ENCODE measurements around the gene GNL3. TPM values are rescaled to one million over a fixed set of nuclear protein-coding genes. Genes with fewer than 3 reads are reported as not detected.

The GNL3 gene
- total RNA-seq, 2 experiments from 2014 or later, result 104 to 106 TPM

- Histone ChIP-seq H3K36me3 (ENCODE audit: insufficient read depth, low read length) (peaks cover 14% of the 10 kb centered on the region), H3K4me1 (ENCODE audit: insufficient read depth, low read length) (peaks cover 21% of the 10 kb centered on the region), H3K27ac (ENCODE audit: low read depth in 1 of 2, low read length in 2 of 2) (peak overlapping the region in 1 of 2 donors; percentile 63), H3K4me3 (ENCODE audit: low read length) (no peak overlapping the region), H3K27me3 (ENCODE audit: control insufficient read depth in 1 of 2, insufficient read depth in 2 of 2, low read length in 2 of 2) (no peaks in the 10 kb centered on the region), H3K9me3 (ENCODE audit: control insufficient read depth in 1 of 2, insufficient read depth in 1 of 2, low read length in 2 of 2) (no peaks in the 10 kb centered on the region)
- Mint-ChIP-seq H3K4me3 (no peak overlapping the region), H3K4me1 (ENCODE audit: low read depth) (peaks cover 31% of the 10 kb centered on the region), H3K9me3 (no peaks in the 10 kb centered on the region), H3K27me3 (no peaks in the 10 kb centered on the region), H3K27ac (peak overlapping the region; percentile 78), H3K36me3 (ENCODE audit: low read depth) (peaks cover 18% of the 10 kb centered on the region)
- intact Hi-C loops (cut with DNase I, micrococcal nuclease), result no loop called here
- POLR2A ChIA-PET, result interaction anchor here (1.1 to 2.2 kb wide), 4 partner anchors 10 to 36 kb away, joined by 3 to 23 read pairs (median 6); partner anchors contain the start of genes GLT8D1, GNL3, PBRM1 and SPCS1
- ATAC-seq (ENCODE audit: poor library complexity) (no peak), DNase-seq (no peak)
- CTCF ChIA-PET, result no interaction called here
- TF ChIP-seq CTCF (IDR thresholded peaks at IDR 0.05), result no peak
Observed at GRCh38 chr3:52721730-52722008, 35.8 kb downstream of the GNL3 start.

GRCh38 chr3:52722491-52722890, 36.7 kb downstream of the GNL3 start:
- H3K27me3 Mint-ChIP-seq, result no peaks in the 10 kb centered on the region
- no peak overlapping the region for H3K4me3 Mint-ChIP-seq
- Histone ChIP-seq H3K4me1 (ENCODE audit: insufficient read depth, low read length) (peaks cover 21% of the 10 kb centered on the region), H3K27ac (ENCODE audit: low read depth in 1 of 2, low read length in 2 of 2) (no peak overlapping the region), H3K27me3 (ENCODE audit: control insufficient read depth in 1 of 2, insufficient read depth in 2 of 2, low read length in 2 of 2) (no peaks in the 10 kb centered on the region), H3K36me3 (ENCODE audit: insufficient read depth, low read length) (peaks cover 14% of the 10 kb centered on the region), H3K4me3 (ENCODE audit: low read length) (no peak overlapping the region), H3K9me3 (ENCODE audit: control insufficient read depth in 1 of 2, insufficient read depth in 1 of 2, low read length in 2 of 2) (no peaks in the 10 kb centered on the region)
- intact Hi-C loops (cut with DNase I, micrococcal nuclease), result no loop called here
- peaks cover 31% of the 10 kb centered on the region for H3K4me1 Mint-ChIP-seq (ENCODE audit: low read depth)
- H3K36me3 Mint-ChIP-seq (ENCODE audit: low read depth), result peaks cover 18% of the 10 kb centered on the region
- POLR2A ChIA-PET, result no interaction called here
- DNase-seq (no peak), ATAC-seq (ENCODE audit: poor library complexity) (no peak)
- H3K27ac Mint-ChIP-seq, result peak overlapping the region; percentile 78
- CTCF ChIA-PET, result no interaction called here
- no peaks in the 10 kb centered on the region for H3K9me3 Mint-ChIP-seq
- no peak for TF ChIP-seq CTCF (IDR thresholded peaks at IDR 0.05)

- DNase-seq (no peak), ATAC-seq (ENCODE audit: poor library complexity) (no peak)
- Histone ChIP-seq H3K9me3 (ENCODE audit: control insufficient read depth in 1 of 2, insufficient read depth in 1 of 2, low read length in 2 of 2) (no peaks in the 10 kb centered on the region), H3K36me3 (ENCODE audit: insufficient read depth, low read length) (peaks cover 9% of the 10 kb centered on the region), H3K4me3 (ENCODE audit: low read length) (no peak overlapping the region), H3K27me3 (ENCODE audit: control insufficient read depth in 1 of 2, insufficient read depth in 2 of 2, low read length in 2 of 2) (no peaks in the 10 kb centered on the region), H3K4me1 (ENCODE audit: insufficient read depth, low read length) (peaks cover 21% of the 10 kb centered on the region), H3K27ac (ENCODE audit: low read depth in 1 of 2, low read length in 2 of 2) (no peak overlapping the region)
- Mint-ChIP-seq H3K27me3 (no peaks in the 10 kb centered on the region), H3K4me3 (no peak overlapping the region), H3K9me3 (peaks cover 3% of the 10 kb centered on the region), H3K27ac (peak overlapping the region; percentile 45), H3K4me1 (ENCODE audit: low read depth) (peaks cover 31% of the 10 kb centered on the region), H3K36me3 (ENCODE audit: low read depth) (peaks cover 28% of the 10 kb centered on the region)
- POLR2A ChIA-PET, result no interaction called here
- intact Hi-C loops (cut with DNase I, micrococcal nuclease), result no loop called here
- CTCF ChIA-PET, result no interaction called here
- TF ChIP-seq CTCF (IDR thresholded peaks at IDR 0.05), result no peak
Observed at GRCh38 chr3:52723935-52724334, 38.1 kb downstream of the GNL3 start.
